ENCODE data around the gene LRRC8A. TPM values are rescaled to one million over a fixed set of nuclear protein-coding genes. Genes with fewer than 3 reads are reported as not detected.

Gene LRRC8A
- total and polyA plus RNA-seq, 2 of the 8 experiments (the other 6 are each of a cell fraction or from before 2014, with no cell fraction given) = 103 to 111 TPM

DNA sequence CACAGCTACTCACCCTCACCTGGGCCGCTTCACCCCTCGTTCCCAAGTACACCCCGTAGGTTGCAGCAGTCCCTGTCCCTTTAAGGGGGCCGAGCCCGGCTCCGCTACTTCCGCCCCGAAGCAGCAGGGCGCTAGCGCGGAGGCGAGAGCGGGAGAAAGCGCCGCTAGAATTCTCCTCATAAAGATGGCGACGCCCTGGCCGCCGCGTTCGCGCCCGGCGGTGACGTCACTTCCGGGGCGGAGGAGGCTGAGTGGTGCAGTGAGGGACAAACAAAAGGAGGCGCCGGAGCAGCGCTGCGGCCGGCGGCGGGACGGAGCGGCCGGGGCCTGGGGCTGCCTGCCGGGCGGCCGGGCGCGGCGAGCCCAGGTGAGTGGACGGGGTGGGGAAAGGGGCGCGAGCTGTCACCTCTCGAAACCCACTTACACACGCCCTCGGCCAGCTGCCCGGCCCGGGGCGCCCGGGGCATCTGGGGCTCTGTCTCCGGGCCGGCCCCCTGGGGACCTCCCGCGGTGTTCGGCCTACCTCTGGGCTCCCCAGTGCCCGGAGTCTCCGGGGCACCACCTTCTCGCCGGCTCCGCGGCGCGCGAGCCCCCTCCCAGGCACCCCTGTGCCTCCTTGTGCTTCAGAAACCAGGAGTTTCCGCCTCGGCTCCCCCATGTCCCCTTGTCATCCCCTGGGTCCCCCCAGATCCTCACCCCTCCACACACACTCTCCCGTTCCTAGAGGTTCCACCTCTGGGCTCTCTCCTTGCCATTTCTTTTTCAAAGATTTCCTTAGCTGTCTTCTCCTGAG lies at the start of gene LRRC8A, which contains the start of gene KYAT1 (continued):
- TF ChIP-seq CTCF (IDR thresholded peaks at IDR 0.05; ENCODE audit: control extremely low read depth in 1 of 3, insufficient read depth in 1 of 3, low read depth in 1 of 3, low read length in 3 of 3) (no peak), TCF12 (IDR thresholded peaks at IDR 0.05; ENCODE audit: low read depth, low read length) (no peak), KDM5A (IDR thresholded peaks at IDR 0.05; ENCODE audit: low read length) (peak; percentile 81), NANOG (IDR thresholded peaks at IDR 0.05; ENCODE audit: insufficient read depth, low read depth, low read length, poor library complexity, severe bottlenecking) (peak; percentile 18), POLR2AphosphoS5 (IDR thresholded peaks at IDR 0.05; ENCODE audit: low read depth, low read length) (peak; percentile 79), HDAC2 (IDR thresholded peaks at IDR 0.05; ENCODE audit: borderline replicate concordance in 1 of 2, low read depth in 2 of 2, low read length in 2 of 2) (peak in 1 of 2 experiments; percentile 7; a peak in 2 of 4 replicates)
- TF ChIP-seq, protein P1, sequence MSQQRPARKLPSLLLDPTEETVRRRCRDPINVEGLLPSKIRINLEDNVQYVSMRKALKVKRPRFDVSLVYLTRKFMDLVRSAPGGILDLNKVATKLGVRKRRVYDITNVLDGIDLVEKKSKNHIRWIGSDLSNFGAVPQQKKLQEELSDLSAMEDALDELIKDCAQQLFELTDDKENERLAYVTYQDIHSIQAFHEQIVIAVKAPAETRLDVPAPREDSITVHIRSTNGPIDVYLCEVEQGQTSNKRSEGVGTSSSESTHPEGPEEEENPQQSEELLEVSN (IDR thresholded peaks at IDR 0.05) = peak; percentile 58; the same call in 1 of the 2 replicates
